COLO668 (cell line): ENCODE measurements around the gene GNG14.
A peak's percentile ranks its signal among the peaks of the same experiment; 100 is the strongest.
"Not testable (repeated sequence)": the region's sequence is repeated elsewhere in the genome, so short reads cannot be mapped to it uniquely, and the experiment has no call there.

ENCODE experiments used
- DNase-seq: peaks from one replicate; lab custom pipeline; 2025; ENCODE audit not compliant: unreplicated experiment; lab: John Stamatoyannopoulos, UW

The GNG14 gene

GRCh38 chr19:12687496-12688196, at the start of gene GNG14:
GNG14 (plus strand) TSS chr19:12687998; CDS start chr19:12688049, 51 bp downstream.
- DNase-seq = no peak

GRCh38 chr19:12638611-12639182, 49.1 kb upstream of the GNG14 start:
- DNase-seq = no peak

DNA sequence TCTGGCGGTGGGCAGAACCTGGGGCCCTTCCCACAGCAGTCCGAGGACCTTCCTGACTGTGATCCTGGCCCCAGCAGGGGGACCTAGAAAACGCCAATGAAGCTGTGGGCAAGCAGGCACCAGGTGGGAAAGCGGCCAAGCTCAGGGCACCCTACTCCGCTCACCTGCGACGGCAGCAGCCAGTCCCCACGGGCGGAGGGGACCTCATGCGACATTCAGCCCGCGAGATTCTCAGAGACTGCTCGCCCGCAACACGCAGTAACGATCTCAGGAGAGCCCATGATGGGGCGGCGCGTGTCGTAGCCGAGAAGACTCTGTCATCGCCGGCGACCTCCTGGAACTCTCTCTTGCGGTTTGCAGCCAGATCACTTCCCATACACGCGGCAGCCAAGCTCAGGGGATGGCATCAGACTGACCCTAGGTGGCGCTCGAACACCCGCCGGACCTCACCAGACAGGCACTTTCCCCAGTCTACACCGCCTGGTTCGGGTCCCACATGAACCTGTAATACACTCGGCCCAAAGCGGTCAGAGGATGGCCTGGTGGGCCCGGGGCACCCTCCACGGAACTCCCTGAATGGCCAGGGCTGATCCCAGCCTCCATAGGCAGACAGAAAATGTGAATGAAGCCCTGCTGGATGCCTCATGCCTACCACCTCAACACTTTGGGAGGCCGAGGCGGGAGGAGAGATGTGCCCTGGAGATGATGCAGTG, 47.7 kb upstream of the GNG14 start:
- DNase-seq = peak; percentile 84

GRCh38 chr19:12641456-12641855, 46.3 kb upstream of the GNG14 start:
- DNase-seq = no peak

GRCh38 chr19:12642506-12642905, 45.3 kb upstream of the GNG14 start:
- no peak for DNase-seq

- DNase-seq = not testable (repeated sequence)
Observed at GRCh38 chr19:12643716-12644115, 44.1 kb upstream of the GNG14 start.

DNA sequence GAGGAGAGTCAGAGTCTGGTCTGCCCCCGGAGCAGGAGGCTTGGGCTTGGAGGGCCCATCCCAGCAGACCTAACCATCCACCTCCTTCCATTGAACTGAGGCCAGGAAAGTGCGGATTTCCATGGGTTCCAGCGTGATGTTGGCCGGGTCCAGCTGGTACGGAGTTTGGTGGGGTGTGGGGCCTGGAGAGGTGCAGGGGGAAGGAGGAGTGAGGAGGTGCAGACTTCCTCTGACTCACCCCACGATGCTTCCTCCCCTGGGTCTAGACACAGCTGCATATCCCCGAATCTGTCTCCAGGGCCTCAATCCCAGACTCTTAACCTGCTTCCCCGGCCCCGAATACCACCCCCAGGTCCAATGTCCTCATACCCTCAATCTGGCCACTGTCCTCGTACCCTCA, 41.2 kb upstream of the GNG14 start:
- no peak for DNase-seq

DNA sequence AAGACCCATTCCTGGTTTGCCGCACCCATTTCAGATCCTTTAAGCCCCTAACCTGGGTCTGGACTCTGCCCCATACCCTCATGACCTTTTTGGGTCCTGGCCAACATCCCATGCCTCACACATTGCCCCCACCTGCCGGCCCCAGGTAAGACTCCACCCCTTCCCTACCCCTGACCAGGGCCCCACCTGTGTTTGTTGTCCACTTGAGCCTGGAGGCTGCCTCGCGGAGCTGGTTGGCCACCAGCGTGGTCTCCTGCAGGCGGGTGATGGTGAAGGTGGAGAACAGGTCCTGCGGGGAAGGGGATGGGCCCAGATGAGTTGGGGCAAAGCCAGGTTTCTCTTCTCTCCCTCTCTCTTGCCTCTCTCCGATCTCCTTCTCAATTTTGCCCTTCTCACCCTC, 40.8 kb upstream of the GNG14 start:
- peak; percentile 67 for DNase-seq

DNA sequence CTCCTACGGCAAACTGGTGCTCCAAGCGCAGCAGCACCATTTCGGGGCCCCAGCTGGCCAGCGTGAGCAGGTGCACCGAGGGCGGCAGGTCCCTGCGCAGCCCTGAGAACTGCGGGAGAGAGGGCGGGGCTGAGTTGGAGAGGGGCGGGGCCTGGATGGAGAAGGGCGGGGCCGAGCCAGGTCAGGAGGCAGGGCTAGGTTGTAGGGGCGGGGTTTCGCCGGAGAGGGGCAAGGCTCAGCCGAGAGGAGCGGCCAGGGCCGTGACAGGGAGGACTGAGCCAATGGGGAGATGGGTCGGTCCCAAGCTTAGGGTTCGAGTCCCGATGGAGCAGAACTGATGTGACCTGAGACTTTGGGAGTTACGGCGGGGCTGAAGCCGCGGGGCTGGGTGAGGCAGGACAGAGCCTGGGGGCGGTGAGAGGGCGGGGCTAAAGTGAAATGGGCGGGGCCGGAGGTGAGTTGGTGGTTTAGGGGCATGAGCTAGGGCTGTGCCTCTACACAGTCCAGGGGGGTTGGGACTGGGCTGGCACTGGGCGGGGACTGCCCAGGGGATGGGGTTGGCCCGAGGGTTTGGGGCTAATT, 40.2 kb upstream of the GNG14 start:
- DNase-seq = peak; percentile 86

DNA sequence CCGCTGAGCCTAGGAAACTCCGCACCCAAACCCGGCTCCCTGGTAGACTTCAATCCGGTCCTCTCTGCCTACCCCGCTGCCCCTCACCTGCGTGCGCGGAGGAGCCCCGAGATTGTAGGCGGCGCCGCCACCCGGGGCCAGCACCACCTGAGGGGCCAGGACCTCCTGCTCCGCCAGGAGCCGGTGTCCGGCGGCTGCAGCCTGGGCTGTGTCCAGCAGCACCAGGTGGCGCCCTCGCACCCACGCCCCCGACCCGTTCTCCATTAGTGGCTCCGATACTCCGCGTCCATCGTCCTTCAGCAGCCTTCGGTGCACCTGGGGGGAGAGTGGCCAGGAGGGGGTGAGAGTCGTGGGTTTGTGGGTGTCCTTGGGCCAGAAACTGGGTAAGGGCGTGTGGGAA, 39.7 kb upstream of the GNG14 start:
- peak; percentile 39 for DNase-seq

- DNase-seq = no peak
Observed at GRCh38 chr19:12649941-12650340, 37.9 kb upstream of the GNG14 start.

GRCh38 chr19:12652219-12652618, 35.6 kb upstream of the GNG14 start:
- DNase-seq = no peak

DNA sequence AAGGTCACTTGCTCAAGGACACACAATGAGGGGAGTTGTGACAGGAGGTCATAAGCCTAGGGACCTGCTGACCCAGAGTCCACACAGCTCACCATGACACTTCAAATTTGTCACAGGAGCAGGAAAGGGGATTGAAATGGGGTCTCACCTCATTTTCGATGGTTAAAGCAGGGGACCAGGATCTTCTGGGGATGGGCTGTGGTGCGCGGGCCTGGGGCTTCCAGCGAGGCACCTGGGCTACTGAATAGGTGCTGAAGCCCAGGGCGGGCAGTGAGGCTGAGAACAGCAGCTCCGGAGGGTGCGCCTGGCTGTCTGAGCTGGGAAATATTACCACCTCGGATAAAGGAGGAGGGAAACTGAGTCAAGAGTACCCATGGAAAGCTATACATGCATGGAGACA, 32.3 kb upstream of the GNG14 start:
- DNase-seq = no peak

GRCh38 chr19:12656899-12657571, 30.8 kb upstream of the GNG14 start:
- peak; percentile 12 for DNase-seq

- DNase-seq = no peak
Observed at GRCh38 chr19:12657966-12658365, 29.8 kb upstream of the GNG14 start.

GRCh38 chr19:12660980-12661379, 26.8 kb upstream of the GNG14 start:
- no peak for DNase-seq

DNA sequence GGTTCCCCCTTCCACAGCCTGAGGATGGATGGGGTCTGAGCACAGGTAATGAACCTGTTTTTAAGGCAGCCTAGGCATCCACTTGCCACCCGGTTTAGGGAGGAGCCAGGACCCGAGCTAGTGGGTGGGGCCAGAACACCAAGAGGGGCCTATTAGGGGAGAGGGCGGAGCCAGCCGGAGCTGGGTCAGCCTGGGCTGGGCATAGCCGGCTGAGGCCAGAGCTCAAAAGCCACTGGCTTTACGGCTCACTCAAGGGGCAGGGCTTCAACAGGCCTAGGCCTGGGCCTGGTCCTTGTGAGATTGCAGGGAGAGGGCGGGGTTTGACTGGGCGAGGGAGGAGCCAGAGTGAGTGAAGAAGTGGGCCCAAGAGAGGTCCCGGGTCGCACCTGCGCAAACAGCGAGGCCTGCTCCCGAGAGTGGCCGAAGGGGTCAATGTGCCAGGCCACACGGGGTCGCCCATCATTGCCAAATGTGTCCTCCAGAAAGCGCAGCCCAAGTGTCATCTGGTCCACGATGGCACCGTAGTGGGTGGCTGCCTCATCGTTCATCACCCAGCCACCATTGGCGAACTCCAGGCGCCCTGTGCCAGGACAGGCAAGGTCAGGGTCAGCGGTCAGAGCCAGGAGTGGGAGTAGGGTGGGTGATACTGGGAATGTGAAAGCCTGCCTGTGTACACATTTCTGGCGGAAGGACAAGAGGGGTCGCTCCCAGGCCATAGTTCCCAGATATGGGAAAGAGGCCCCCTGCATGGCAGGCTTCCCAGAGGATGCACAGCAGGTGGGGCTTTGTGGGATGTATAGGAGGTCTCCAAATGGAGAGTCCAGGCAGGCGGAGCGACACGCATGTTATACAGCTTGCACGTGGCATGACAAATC, 23.2 kb upstream of the GNG14 start:
- no peak for DNase-seq

GRCh38 chr19:12665281-12665573, 22.6 kb upstream of the GNG14 start:
- no peak for DNase-seq

DNA sequence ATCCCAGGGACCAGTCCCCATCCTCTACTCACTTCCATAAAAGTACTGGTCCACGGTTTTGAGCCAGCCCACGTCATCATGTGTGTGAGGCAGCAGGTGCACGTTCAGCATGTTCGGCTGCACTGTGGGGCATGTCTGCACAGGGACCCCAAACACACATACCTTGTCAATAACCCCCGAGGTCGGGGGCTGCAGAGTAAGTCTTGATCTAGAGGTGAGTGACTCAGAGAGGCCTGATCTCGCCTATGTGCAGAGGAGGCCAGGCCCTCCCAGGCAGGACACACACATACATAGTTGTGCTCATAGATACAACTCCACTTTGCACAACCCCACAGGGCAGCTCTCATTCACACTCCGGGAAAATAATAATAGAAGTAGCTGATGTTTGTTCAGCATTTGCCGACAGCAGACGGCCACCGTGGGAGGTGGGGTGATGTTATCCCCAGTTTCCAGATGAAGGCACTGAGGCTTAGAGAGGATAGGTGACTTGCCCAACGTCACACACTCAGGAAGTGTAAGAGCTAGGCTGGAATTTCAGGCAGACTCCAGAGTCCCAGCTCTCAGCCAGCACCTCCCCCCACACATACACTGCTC, 22.0 kb upstream of the GNG14 start:
- DNase-seq = no peak
